Measurements from ENCODE around the gene SLC2A6.

DNA sequence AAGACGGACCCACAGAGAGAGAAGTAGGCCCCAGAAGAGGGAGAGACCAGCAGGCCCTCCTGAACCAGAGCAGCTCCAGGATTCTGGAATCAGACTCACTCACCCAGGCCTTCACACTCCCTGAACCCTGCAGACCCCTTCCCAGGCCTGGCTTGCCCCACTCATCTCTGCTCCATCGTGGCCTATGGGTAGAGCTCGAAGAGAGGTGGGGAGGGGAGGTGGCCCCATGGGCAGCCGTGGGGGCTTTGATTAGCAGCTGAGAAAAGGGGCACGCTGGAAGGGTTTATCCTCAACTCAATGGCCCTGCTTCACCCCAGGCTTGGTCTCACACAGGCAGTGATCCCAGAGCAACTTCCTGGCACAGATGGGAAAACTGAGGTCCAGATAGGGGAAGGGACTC lies 45.2 kb upstream of the SLC2A6 start:
- TF ChIP-seq, protein P1, sequence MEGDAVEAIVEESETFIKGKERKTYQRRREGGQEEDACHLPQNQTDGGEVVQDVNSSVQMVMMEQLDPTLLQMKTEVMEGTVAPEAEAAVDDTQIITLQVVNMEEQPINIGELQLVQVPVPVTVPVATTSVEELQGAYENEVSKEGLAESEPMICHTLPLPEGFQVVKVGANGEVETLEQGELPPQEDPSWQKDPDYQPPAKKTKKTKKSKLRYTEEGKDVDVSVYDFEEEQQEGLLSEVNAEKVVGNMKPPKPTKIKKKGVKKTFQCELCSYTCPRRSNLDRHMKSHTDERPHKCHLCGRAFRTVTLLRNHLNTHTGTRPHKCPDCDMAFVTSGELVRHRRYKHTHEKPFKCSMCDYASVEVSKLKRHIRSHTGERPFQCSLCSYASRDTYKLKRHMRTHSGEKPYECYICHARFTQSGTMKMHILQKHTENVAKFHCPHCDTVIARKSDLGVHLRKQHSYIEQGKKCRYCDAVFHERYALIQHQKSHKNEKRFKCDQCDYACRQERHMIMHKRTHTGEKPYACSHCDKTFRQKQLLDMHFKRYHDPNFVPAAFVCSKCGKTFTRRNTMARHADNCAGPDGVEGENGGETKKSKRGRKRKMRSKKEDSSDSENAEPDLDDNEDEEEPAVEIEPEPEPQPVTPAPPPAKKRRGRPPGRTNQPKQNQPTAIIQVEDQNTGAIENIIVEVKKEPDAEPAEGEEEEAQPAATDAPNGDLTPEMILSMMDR (IDR thresholded peaks at IDR 0.05), result no peak
- no peak for TF ChIP-seq ZFX (IDR thresholded peaks at IDR 0.05; ENCODE audit: borderline replicate concordance)
